Activated CD4-positive, alpha-beta memory T cell treated with anti-CD3 and anti-CD28 coated beads, Interleukin-2, amount 10 ng/mL, durations not matched to agents 7 days and 5 days (primary cell): ENCODE data around the gene CACNA1D. TPM values are rescaled to one million over a fixed set of nuclear protein-coding genes. Genes with fewer than 3 reads are reported as not detected.

Experiments used
- CTCF ChIA-PET: fragments of 350-600 bp; sonication (Branson Sonifier 250); formaldehyde crosslinking; loops from one replicate; lab custom pipeline; 2021; ENCODE audit warnings: antibody characterized with exemption, inconsistent platforms; lab: Charles Lee
- POLR2A ChIA-PET: fragments of 350-600 bp; sonication (Branson Sonifier 250); formaldehyde crosslinking; loops from one replicate; lab custom pipeline; 2021; ENCODE audit warnings: antibody characterized with exemption; lab: Charles Lee
- DNase-seq: peaks from one replicate; pipeline ENCODE4 v3.0.0-alpha.2; 2020
- H3K27ac Mint-ChIP-seq: one replicate; pipeline ENCODE4 v1.8.0; 2021; ENCODE audit warnings: mild to moderate bottlenecking, mixed read lengths
- H3K27me3 Mint-ChIP-seq: one replicate; pipeline ENCODE4 v1.8.0; 2021; ENCODE audit warnings: mixed read lengths
- H3K36me3 Mint-ChIP-seq: one replicate; pipeline ENCODE4 v1.8.0; 2021; ENCODE audit warnings: low read depth, mixed read lengths
- H3K4me1 Mint-ChIP-seq: one replicate; pipeline ENCODE4 v1.8.0; 2021; ENCODE audit warnings: mixed read lengths
- H3K4me3 Mint-ChIP-seq: one replicate; pipeline ENCODE4 v1.8.0; 2021; ENCODE audit warnings: mild to moderate bottlenecking, mixed read lengths
- H3K9me3 Mint-ChIP-seq: one replicate; pipeline ENCODE4 v1.8.0; 2021; ENCODE audit warnings: mixed read lengths
- total RNA-seq, 2 experiments: library from RNA; stranded (reverse); gene quantifications; one replicate each; pipeline ENCODE4 v1.2.3, GENCODE V29; 2021

Gene CACNA1D
- total RNA-seq, 2 experiments from 2014 or later = 2.5 to 3.2 TPM

DNA sequence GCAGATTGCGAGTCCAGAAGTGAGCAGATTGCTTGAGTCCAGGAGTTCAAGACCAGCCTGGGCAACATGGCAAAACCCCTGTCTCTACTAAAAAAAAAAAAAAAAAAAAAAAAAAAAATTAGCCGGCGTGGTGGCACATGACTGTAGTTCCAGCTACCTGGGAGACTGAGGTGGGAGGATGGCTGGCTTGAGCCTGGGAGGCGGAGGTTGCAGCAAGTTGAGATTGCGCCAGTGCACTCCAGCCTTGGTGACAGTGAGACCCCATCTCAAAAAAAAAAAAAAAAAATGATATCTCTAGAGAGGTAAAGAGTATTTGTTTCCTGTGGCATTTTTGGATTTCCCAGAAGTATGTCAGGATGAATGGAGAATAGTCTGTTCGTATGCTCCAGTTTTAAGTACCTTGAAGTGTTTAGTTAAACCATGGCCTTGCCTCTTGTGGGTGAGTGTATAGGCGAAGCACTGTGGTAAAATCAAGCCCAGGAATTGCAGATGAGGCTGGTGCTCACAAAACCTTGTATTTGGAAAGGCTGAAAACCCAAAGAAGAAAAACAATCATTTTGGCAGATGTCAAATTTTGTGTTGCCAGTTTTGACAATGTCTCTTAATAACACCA, 5.9 kb downstream of the CACNA1D start:
- Mint-ChIP-seq H3K9me3 (no peaks in the 10 kb centered on the region), H3K27me3 (peaks cover 51% of the 10 kb centered on the region), H3K27ac (no peak overlapping the region), H3K4me1 (peaks cover 3% of the 10 kb centered on the region), H3K4me3 (no peak overlapping the region), H3K36me3 (no peaks in the 10 kb centered on the region)
- DNase-seq = no peak
- ChIA-PET CTCF (no interaction called here), POLR2A (no interaction called here)

DNA sequence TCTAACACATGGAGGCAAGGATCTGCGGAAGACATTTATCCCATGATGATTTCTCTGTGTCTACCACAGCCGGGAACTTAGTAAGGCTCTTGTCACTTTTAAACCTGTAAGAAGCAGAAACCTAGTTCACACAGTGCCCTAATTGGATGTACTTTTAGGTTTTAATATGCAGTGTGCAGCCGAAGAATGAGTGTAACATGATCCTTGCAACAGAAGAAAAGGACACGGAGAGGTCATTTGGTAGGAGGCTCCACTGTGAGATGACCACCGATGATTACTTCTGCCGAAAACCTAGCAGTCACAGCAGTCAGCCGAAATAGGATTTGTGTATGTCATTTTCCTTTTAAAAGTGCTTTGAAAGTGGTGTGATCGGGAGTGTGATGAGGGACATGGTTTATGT, 6.8 kb downstream of the CACNA1D start:
- ChIA-PET CTCF (no interaction called here), POLR2A (no interaction called here)
- H3K4me1 Mint-ChIP-seq = no peaks in the 10 kb centered on the region
- DNase-seq = no peak
- H3K4me3 Mint-ChIP-seq = no peak overlapping the region
- no peaks in the 10 kb centered on the region for H3K9me3 Mint-ChIP-seq
- H3K36me3 Mint-ChIP-seq = no peaks in the 10 kb centered on the region
- H3K27me3 Mint-ChIP-seq = peaks cover 52% of the 10 kb centered on the region
- H3K27ac Mint-ChIP-seq = no peak overlapping the region

DNA sequence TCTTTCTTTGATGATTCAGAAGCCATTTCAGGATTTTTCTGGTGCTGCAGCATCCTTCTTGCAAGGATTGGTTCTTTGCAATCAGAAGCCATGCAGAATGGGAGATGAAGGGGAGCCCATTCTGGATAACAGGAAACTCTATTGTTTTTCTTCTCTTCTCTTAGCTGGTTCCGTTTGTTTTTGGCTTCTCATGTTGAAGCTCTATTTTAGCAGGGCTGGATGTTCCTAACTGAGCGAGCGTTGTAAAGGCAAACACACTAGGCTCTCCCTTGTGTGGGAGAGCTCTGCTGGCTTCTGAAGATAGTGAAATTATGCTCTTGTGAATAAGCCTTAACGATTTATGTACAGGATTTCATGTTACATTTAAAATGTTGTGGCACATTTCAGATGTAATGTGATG, 8.3 kb downstream of the CACNA1D start:
- Mint-ChIP-seq H3K27ac (no peak overlapping the region), H3K36me3 (no peaks in the 10 kb centered on the region), H3K9me3 (no peaks in the 10 kb centered on the region), H3K27me3 (peaks cover 38% of the 10 kb centered on the region), H3K4me3 (no peak overlapping the region), H3K4me1 (no peaks in the 10 kb centered on the region)
- DNase-seq = no peak
- CTCF ChIA-PET = interaction anchor here (1.6 kb wide), 1 partner anchor 12 kb away, joined by 6 read pairs; no protein-coding TSS in a partner anchor
- POLR2A ChIA-PET = no interaction called here

DNA sequence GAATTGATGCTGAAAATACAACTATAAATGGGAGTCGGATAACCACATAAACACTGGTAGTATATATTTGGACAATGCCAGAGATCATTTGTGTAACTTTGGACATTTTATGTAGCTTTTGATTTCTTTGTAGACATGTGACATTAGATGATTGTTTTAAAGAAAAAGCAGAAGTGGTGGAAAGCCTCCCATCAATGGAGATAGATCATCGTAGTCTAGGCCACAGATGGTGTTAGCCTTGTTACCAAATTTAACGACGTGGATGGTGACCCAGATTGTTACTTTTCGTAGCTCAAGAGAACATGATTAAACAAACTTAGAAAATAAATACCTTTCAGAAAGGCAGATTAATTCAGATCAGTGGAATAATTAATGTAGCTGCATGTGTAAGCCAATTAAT, 8.8 kb downstream of the CACNA1D start:
- ChIA-PET CTCF (interaction anchor here (1.6 kb wide), 1 partner anchor 11 kb away, joined by 6 read pairs; no protein-coding TSS in a partner anchor), POLR2A (no interaction called here)
- H3K4me3 Mint-ChIP-seq = no peak overlapping the region
- H3K9me3 Mint-ChIP-seq = no peaks in the 10 kb centered on the region
- H3K4me1 Mint-ChIP-seq = no peaks in the 10 kb centered on the region
- peaks cover 36% of the 10 kb centered on the region for H3K27me3 Mint-ChIP-seq
- H3K36me3 Mint-ChIP-seq = no peaks in the 10 kb centered on the region
- no peak for DNase-seq
- H3K27ac Mint-ChIP-seq = no peak overlapping the region

DNA sequence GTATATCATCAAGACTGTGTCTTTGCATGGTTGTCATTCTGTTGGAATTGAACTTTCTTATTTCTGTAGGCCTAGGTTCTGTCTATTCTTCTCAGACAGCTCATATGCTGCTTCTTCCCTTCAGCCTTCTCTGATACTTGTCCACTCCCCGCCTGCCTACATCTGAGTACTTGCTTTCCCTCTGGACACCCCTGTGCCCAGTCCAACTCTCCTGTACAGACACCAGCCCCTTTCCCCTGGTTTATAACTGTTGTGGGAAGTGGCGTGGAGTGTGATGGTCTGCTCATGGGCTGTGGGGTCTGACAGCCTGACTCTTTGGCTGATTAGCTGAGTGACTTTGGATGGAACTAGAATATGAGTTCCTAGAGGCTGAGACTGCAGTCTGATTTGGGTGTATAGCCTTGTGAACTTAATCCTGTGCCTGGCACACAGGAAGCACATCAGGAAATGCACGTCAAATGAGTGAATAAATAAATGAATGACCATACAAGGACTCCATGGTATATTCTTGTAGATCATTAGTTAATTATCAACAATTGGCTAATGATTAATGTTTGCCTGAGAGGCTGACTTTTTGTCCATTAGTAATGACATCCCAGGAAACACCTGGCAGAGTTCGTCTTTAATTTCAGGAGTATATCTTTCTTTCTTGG, 11.8 kb downstream of the CACNA1D start:
- no peaks in the 10 kb centered on the region for H3K9me3 Mint-ChIP-seq
- H3K4me3 Mint-ChIP-seq = no peak overlapping the region
- H3K27me3 Mint-ChIP-seq = peaks cover 47% of the 10 kb centered on the region
- POLR2A ChIA-PET = no interaction called here
- H3K36me3 Mint-ChIP-seq = no peaks in the 10 kb centered on the region
- CTCF ChIA-PET = interaction anchor here (0.7 kb wide), 1 partner anchor 32 kb away, joined by 5 read pairs; no protein-coding TSS in a partner anchor
- DNase-seq = no peak
- no peaks in the 10 kb centered on the region for H3K4me1 Mint-ChIP-seq
- no peak overlapping the region for H3K27ac Mint-ChIP-seq

DNA sequence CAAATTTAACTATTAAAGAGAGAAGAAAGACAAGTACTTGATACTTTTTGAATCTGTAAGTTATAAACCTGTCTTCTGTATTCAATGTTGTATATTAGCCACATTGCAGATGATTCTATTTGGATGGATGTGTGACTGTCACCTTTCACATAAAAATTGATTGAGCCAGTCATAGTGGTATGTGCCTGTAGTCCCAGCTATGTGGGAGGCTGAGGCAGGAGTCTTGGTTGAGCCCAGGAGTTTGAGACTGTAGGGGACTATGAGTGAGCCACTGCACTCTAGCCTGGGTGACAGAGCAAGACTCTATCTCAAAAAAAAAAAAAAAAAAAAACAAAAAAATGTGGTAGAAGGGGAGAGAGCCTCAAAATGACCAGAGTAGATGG, 12.3 kb downstream of the CACNA1D start:
- Mint-ChIP-seq H3K27ac (no peak overlapping the region), H3K4me3 (no peak overlapping the region), H3K27me3 (peaks cover 44% of the 10 kb centered on the region), H3K4me1 (no peaks in the 10 kb centered on the region), H3K9me3 (no peaks in the 10 kb centered on the region), H3K36me3 (no peaks in the 10 kb centered on the region)
- POLR2A ChIA-PET = no interaction called here
- CTCF ChIA-PET = interaction anchor here (0.7 kb wide), 1 partner anchor 32 kb away, joined by 5 read pairs; no protein-coding TSS in a partner anchor
- no peak for DNase-seq

DNA sequence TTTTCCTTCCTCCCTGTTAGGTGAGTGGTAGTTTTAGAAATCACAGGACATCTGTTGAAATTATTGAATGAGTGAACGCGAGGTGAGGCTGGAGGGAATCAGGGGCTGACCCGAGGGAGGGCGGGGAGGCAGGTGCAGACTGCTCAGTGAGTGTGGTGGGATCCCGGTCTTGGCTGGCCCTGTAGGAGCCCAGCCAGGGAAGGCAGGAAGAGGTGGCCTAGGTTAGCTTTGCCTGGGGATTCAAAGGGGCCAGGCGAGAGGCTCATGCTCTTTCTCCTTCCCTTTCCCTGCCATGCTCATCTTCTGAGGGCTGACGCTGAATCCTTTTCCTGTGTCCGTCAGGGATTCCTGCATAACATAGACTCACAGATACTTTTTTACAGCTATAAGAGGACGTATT, 15.1 kb downstream of the CACNA1D start:
- H3K4me1 Mint-ChIP-seq = no peaks in the 10 kb centered on the region
- H3K9me3 Mint-ChIP-seq = no peaks in the 10 kb centered on the region
- H3K27ac Mint-ChIP-seq = no peak overlapping the region
- ChIA-PET CTCF (no interaction called here), POLR2A (no interaction called here)
- H3K4me3 Mint-ChIP-seq = no peak overlapping the region
- no peak for DNase-seq
- H3K36me3 Mint-ChIP-seq = no peaks in the 10 kb centered on the region
- H3K27me3 Mint-ChIP-seq = peaks cover 43% of the 10 kb centered on the region

DNA sequence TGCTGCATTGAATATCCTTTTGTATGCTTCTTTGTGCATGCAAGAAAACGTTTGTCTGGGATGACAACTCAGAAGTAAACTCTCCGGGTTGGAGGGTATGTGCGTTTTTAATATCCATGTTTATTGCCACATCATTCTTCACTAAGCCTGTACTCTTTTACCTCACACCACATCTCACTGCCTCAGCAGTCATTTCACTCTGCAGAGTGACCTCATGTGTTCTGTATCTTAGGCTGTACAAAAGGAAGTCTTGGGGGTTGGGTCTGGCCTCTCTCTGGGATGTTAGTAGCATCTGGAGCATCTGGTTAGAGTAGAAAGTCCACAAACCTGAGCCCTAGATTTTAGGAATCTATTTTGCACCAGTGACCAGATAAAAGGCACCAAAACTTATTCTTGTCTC, 16.1 kb downstream of the CACNA1D start:
- ChIA-PET POLR2A (no interaction called here), CTCF (no interaction called here)
- Mint-ChIP-seq H3K27me3 (peaks cover 41% of the 10 kb centered on the region), H3K4me1 (no peaks in the 10 kb centered on the region), H3K9me3 (no peaks in the 10 kb centered on the region), H3K4me3 (no peak overlapping the region), H3K27ac (no peak overlapping the region), H3K36me3 (no peaks in the 10 kb centered on the region)
- no peak for DNase-seq

DNA sequence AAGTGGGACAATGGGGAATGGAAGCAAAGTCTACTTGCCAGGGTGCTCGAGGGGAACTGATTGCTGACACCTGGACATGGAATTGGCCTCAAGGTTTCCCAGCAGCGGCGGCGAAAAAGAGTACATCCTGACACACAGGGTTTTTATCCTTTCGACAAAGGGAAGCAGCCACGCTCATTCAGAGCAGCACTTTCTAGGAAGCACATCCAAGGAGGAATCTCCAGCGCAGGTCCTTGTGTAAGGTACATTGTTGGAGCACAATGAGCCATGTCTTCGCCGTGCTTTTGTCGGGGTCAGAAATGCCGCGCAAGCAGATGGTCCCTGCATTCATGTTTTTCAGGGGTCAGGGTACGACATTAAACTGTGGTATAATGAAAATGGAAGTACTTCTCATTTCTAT, 16.8 kb downstream of the CACNA1D start:
- DNase-seq = no peak

DNA sequence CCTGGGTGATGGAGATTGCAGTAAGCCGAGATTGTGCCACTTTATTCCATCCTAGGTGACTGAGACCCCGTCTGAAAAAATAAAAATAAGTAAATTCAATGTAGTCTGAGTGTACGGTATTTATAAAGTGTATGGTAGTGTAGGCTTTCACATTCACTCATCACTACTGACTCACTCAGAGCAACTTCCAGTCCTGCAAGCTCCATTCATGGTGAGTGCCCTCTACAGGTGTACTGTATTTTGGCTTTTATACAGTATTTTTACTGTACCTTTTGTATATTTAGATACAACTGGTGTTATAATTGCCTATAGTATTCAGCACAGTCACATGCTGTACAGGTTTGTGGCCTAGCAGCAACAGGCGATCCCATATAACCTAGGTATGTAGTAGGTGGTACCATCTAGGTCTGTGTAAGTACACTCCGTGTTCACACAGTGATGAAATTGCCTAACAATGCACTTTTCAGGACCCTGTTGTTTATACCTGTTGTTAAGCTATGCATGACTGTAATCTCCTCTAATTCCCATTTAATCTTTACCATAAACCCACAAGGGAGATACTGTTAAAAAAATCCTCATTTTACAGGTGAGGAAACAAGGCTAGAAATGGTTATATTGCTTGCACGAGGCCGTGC, 19.3 kb downstream of the CACNA1D start:
- Mint-ChIP-seq H3K27me3 (peaks cover 28% of the 10 kb centered on the region), H3K27ac (no peak overlapping the region), H3K4me1 (no peaks in the 10 kb centered on the region), H3K4me3 (no peak overlapping the region), H3K9me3 (no peaks in the 10 kb centered on the region), H3K36me3 (no peaks in the 10 kb centered on the region)
- no peak for DNase-seq
- POLR2A ChIA-PET = no interaction called here
- CTCF ChIA-PET = interaction anchor here (0.9 to 1.4 kb wide), 6 partner anchors 11 to 294 kb away, joined by 3 to 6 read pairs (median 4); no protein-coding TSS in a partner anchor

More for the DNA sequence above, 16.8 kb downstream of the CACNA1D start:
- peaks cover 35% of the 10 kb centered on the region for H3K27me3 Mint-ChIP-seq
- no peaks in the 10 kb centered on the region for H3K4me1 Mint-ChIP-seq
- no peaks in the 10 kb centered on the region for H3K9me3 Mint-ChIP-seq
- ChIA-PET CTCF (no interaction called here), POLR2A (no interaction called here)
- no peak overlapping the region for H3K4me3 Mint-ChIP-seq
- H3K27ac Mint-ChIP-seq = no peak overlapping the region
- H3K36me3 Mint-ChIP-seq = no peaks in the 10 kb centered on the region

DNA sequence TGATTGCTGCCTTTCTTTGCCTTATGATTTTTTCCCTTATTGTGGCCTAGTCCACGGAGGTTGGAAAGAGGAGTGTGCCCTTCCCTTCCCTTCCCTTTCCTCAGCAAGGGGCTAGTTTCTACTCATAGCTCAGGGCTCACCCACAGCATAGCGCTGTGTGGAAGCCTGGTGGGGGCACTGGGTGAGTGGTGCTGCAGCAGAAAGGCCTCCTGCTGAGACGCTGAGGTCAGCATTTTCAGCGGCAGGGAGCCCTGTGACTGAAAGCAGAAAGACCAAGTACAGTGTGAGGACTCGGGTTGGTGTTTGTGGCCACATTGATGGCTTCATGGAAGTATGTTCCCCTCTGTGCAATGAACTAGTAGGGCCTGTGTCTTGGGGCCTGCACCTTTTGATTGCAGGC, 21.9 kb downstream of the CACNA1D start:
- ChIA-PET POLR2A (no interaction called here), CTCF (no interaction called here)
- H3K9me3 Mint-ChIP-seq = no peaks in the 10 kb centered on the region
- no peak overlapping the region for H3K27ac Mint-ChIP-seq
- no peaks in the 10 kb centered on the region for H3K36me3 Mint-ChIP-seq
- no peak for DNase-seq
- H3K27me3 Mint-ChIP-seq = peaks cover 8% of the 10 kb centered on the region
- no peaks in the 10 kb centered on the region for H3K4me1 Mint-ChIP-seq
- no peak overlapping the region for H3K4me3 Mint-ChIP-seq

DNA sequence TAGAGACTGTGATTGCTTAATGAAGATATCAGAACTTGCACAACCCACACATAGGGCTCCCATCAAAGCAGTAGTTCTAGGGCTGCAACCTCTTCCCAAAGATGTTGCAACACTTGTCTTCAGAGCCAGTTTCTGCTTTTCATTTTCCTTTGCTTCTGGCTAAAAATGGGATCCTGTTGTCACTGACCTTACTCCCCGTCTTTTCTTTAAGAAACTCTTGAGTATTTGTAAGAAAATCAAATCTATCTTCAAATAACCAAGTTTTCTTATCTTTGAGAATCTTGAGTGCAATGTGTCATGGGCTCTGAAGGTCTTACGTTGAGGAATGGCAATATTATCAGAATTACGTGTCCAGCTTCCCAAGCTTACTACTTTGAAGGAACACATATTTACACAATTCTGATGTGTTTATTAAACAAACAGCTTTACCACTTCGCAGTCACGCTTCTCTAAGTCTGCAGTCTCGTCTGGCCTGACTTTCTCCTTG, 24.1 kb downstream of the CACNA1D start:
- no peak for DNase-seq
- Mint-ChIP-seq H3K4me3 (no peak overlapping the region), H3K27ac (no peak overlapping the region), H3K4me1 (no peaks in the 10 kb centered on the region), H3K27me3 (peaks cover 6% of the 10 kb centered on the region), H3K9me3 (no peaks in the 10 kb centered on the region), H3K36me3 (no peaks in the 10 kb centered on the region)
- CTCF ChIA-PET = no interaction called here
- POLR2A ChIA-PET = no interaction called here

DNA sequence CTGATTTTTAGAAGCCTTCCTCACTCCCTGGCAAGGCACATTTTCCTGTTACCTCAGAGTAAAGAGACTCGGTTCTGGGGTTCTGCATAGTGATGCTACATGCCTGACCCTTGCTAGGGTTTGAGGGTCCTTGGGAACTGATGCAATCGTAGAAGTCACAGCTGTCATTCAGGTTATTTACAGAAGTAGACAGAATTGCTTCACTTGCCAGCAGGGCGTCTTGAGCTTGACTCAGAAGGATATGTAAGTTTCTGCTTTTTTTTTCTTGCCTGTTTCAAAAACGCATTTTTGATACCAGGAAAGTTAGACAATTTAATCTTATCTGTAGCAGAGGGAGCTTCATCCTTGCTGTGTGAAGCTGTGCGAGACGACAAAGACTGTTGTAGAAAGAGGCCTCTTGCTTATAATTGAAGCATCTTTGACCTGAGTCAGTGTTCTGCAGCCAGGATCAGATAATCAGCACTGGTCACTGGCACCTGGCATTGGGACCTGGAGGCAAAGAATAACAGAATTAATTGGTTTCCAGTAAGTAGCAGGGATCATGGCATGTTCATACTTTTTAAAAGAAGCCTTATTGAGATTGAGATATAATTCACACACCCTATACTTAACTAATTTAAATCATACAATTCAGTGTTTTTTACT, 24.8 kb downstream of the CACNA1D start:
- CTCF ChIA-PET = no interaction called here
- no peak overlapping the region for H3K4me3 Mint-ChIP-seq
- peaks cover 9% of the 10 kb centered on the region for H3K27me3 Mint-ChIP-seq
- no peaks in the 10 kb centered on the region for H3K4me1 Mint-ChIP-seq
- POLR2A ChIA-PET = no interaction called here
- H3K36me3 Mint-ChIP-seq = no peaks in the 10 kb centered on the region
- no peak overlapping the region for H3K27ac Mint-ChIP-seq
- H3K9me3 Mint-ChIP-seq = no peaks in the 10 kb centered on the region
- no peak for DNase-seq
